Liver (tissue), 9 donors: ENCODE measurements around the gene CELF1. TPM values are rescaled to one million over a fixed set of nuclear protein-coding genes. Genes with fewer than 3 reads are reported as not detected.

Experiments used
- DNase-seq: peaks from one replicate; pipeline ENCODE4 v3.0.0-alpha.2; 2017; ENCODE audit warnings: low spot score
- H3K27ac ChIP-seq, 2 donors: one replicate each; pipeline ENCODE4 v1.7.0; 2013; ENCODE audit warnings: inconsistent platforms in 2 of 2, low read length in 2 of 2, control low read depth in 1 of 2, low read depth in 1 of 2, mild to moderate bottlenecking in 1 of 2
- H3K27me3 ChIP-seq, 4 donors: one replicate each; pipeline versions ENCODE4 v1.6.1 to v1.7.0; 2013; ENCODE audit warnings: low read length in 3 of 4, inconsistent platforms in 1 of 4, mild to moderate bottlenecking in 1 of 4, moderate library complexity in 1 of 4; ENCODE audit not compliant: control insufficient read depth in 4 of 4, insufficient read depth in 4 of 4
- H3K36me3 ChIP-seq, 4 donors: one replicate each; pipeline versions ENCODE4 v1.6.1 to v1.7.0; 2013; ENCODE audit warnings: low read length in 3 of 4, mild to moderate bottlenecking in 3 of 4, low read depth in 1 of 4, moderate library complexity in 1 of 4; ENCODE audit not compliant: control insufficient read depth in 4 of 4, insufficient read depth in 3 of 4
- H3K4me1 ChIP-seq, 4 donors: one replicate each; pipeline versions ENCODE4 v1.6.1 to v1.7.0; 2013; ENCODE audit warnings: low read length in 3 of 4, mild to moderate bottlenecking in 3 of 4, moderate library complexity in 1 of 4; ENCODE audit not compliant: control insufficient read depth in 4 of 4, insufficient read depth in 4 of 4
- H3K4me3 ChIP-seq, 3 donors: one replicate each; pipeline versions ENCODE4 v1.6.1 to v1.7.0; 2013; ENCODE audit warnings: low read length in 3 of 3, control low read depth in 1 of 3, low read depth in 1 of 3, mild to moderate bottlenecking in 1 of 3
- H3K9ac ChIP-seq, 2 donors: one replicate each; pipeline ENCODE4 v1.7.0; 2013; ENCODE audit warnings: low read length in 2 of 2, mild to moderate bottlenecking in 2 of 2, moderate library complexity in 2 of 2, control low read depth in 1 of 2, low read depth in 1 of 2
- H3K9me3 ChIP-seq, 4 donors: one replicate each; pipeline versions ENCODE4 v1.6.1 to v1.7.0; 2013; ENCODE audit warnings: low read length in 3 of 4; ENCODE audit not compliant: control insufficient read depth in 4 of 4
- ATF3 ChIP-seq: IDR thresholded peaks from 2 replicates; pipeline ENCODE4 v1.6.1; 2016; ENCODE audit warnings: antibody characterized with exemption
- CTCF ChIP-seq: fragments of 150-350 bp; IDR thresholded peaks from 2 replicates; pipeline ENCODE4 v1.5.1; 2017; ENCODE audit warnings: improper control_type of control experiment, low read depth, low read length; ENCODE audit not compliant: missing input control
- EGR1 ChIP-seq, 2 donors: IDR thresholded peaks; 2 replicates each; pipeline ENCODE4 v1.6.1; 2016 to 2018; ENCODE audit warnings: antibody characterized with exemption in 2 of 2, low read depth in 2 of 2
- FOXA1 ChIP-seq: IDR thresholded peaks from 2 replicates; pipeline ENCODE4 v1.6.1; 2016; ENCODE audit warnings: antibody characterized with exemption
- FOXA2 ChIP-seq: IDR thresholded peaks from 2 replicates; pipeline ENCODE4 v1.6.1; 2016; ENCODE audit warnings: antibody characterized with exemption
- GABPA ChIP-seq, 2 donors: IDR thresholded peaks in 1 of 2; conservative IDR thresholded peaks in 1 of 2; 2 replicates each; pipeline ENCODE4 v1.6.1; 2016; ENCODE audit warnings: antibody characterized with exemption in 2 of 2, mild to moderate bottlenecking in 1 of 2, moderate library complexity in 1 of 2
- HNF4A ChIP-seq, 2 donors: conservative IDR thresholded peaks; 2 replicates each; pipeline ENCODE4 v1.6.1; 2016; ENCODE audit warnings: antibody characterized with exemption in 2 of 2, mild to moderate bottlenecking in 2 of 2
- HNF4G ChIP-seq: IDR thresholded peaks from 2 replicates; pipeline ENCODE4 v1.6.1; 2016; ENCODE audit warnings: antibody characterized with exemption
- JUND ChIP-seq, 2 donors: IDR thresholded peaks; 2 replicates each; pipeline ENCODE4 v1.6.1; 2016; ENCODE audit warnings: antibody characterized with exemption in 2 of 2
- MAX ChIP-seq: IDR thresholded peaks from 2 replicates; pipeline ENCODE4 v1.6.1; 2016; ENCODE audit warnings: antibody characterized with exemption
- NR2F2 ChIP-seq: IDR thresholded peaks from 2 replicates; pipeline ENCODE4 v1.6.1; 2016; ENCODE audit warnings: antibody characterized with exemption
- RAD21 ChIP-seq, 2 donors: IDR thresholded peaks; 2 replicates each; pipeline ENCODE4 v1.6.1; 2016; ENCODE audit warnings: antibody characterized with exemption in 2 of 2, mild to moderate bottlenecking in 2 of 2
- REST ChIP-seq: IDR thresholded peaks from 2 replicates; pipeline ENCODE4 v1.6.1; 2016; ENCODE audit warnings: antibody characterized with exemption, mild to moderate bottlenecking
- RXRA ChIP-seq, 2 donors: IDR thresholded peaks; 2 replicates each; pipeline ENCODE4 v1.6.1; 2017 to 2018; ENCODE audit warnings: antibody characterized with exemption in 2 of 2, mild to moderate bottlenecking in 1 of 2
- SP1 ChIP-seq: IDR thresholded peaks from 2 replicates; pipeline ENCODE4 v1.6.1; 2018; ENCODE audit warnings: antibody characterized with exemption, mild to moderate bottlenecking
- TAF1 ChIP-seq: conservative IDR thresholded peaks from 2 replicates; pipeline ENCODE4 v1.6.1; 2016; ENCODE audit warnings: antibody characterized with exemption, mild to moderate bottlenecking
- YY1 ChIP-seq: IDR thresholded peaks from 2 replicates; pipeline ENCODE4 v1.6.1; 2016; ENCODE audit warnings: antibody characterized with exemption, mild to moderate bottlenecking
- ZBTB33 ChIP-seq: IDR thresholded peaks from 2 replicates; pipeline ENCODE4 v1.6.1; 2016; ENCODE audit warnings: antibody characterized with exemption
- WGBS: extraction: QIAGEN DNeasy Blood & Tissue Kit; methylation state at CpG from one replicate; pipeline ENCODE4 v1.1.7; 2013; 5-methylcytosine and 5-hydroxymethylcytosine counted together
- polyA plus RNA-seq, 2 donors: library from polyadenylated mRNA; stranded (reverse) in 1 of 2; unstranded in 1 of 2; fragments of 200-250 nt in 1 of 2; fragments of >200 nt in 1 of 2; fragmentation: Nextera tagmentation in 1 of 2; extraction: Ambion mirVana in 1 of 2; gene quantifications; one replicate each; pipeline versions ENCODE4 v1.2.1 to v1.2.3, GENCODE V29; 2013 to 2015
- total RNA-seq, 2 donors: library from RNA; depleted of rRNA; stranded (reverse); fragments of >200 nt; gene quantifications; one replicate each; pipeline ENCODE4 v1.2.3, GENCODE V29; 2014
- donor health status: healthy.
- donor health status: healthy.
- donor health status: healthy.
- donor health status: healthy.
- donor health status: healthy.

CELF1 gene
- total and polyA plus RNA-seq, 4 donors = 23.5 to 139 (median 60.3) TPM

GRCh38 chr11:47516984-47517853 is 35.7 kb downstream of the CELF1 start:
- H3K4me3 ChIP-seq = no peak overlapping the region
- TF ChIP-seq HNF4A (conservative IDR thresholded peaks at IDR 0.05) (peak in 1 of 2 donors; percentile 2), CTCF (no peak), HNF4G (no peak)
- no peak overlapping the region for H3K9ac ChIP-seq
- H3K36me3 ChIP-seq = no peaks in the 10 kb centered on the region
- peaks cover 16 to 53% (median 30%) of the 10 kb centered on the region in 4 donors for H3K4me1 ChIP-seq
- 45% methylated on average over 10 of the region's 10 CpGs for WGBS
- no peak for DNase-seq
- no peaks in the 10 kb centered on the region for H3K27me3 ChIP-seq
- no peak overlapping the region for H3K27ac ChIP-seq
- no peaks in the 10 kb centered on the region for H3K9me3 ChIP-seq

- no peak overlapping the region for H3K27ac ChIP-seq
- H3K4me3 ChIP-seq = no peak overlapping the region
- H3K9me3 ChIP-seq = no peaks in the 10 kb centered on the region
- WGBS = 83% methylated on average over 3 of the region's 3 CpGs
- H3K4me1 ChIP-seq = peaks cover 18 to 52% (median 30%) of the 10 kb centered on the region in 4 donors
- H3K36me3 ChIP-seq = no peaks in the 10 kb centered on the region
- DNase-seq = no peak
- TF ChIP-seq EGR1 (IDR thresholded peaks at IDR 0.05; ENCODE audit: low read depth in 2 of 2) (no peak), HNF4G (no peak), YY1 (no peak), CTCF (no peak), RAD21 (IDR thresholded peaks at IDR 0.05) (no peak), TAF1 (no peak), FOXA1 (no peak), JUND (IDR thresholded peaks at IDR 0.05) (no peak), MAX (no peak), SP1 (no peak), NR2F2 (no peak), FOXA2 (no peak), REST (no peak), HNF4A (conservative IDR thresholded peaks at IDR 0.05) (no peak), ZBTB33 (no peak), GABPA (IDR thresholded peaks at IDR 0.05 in 1 of 2, conservative IDR thresholded peaks at IDR 0.05 in 1 of 2) (no peak), ATF3 (no peak), RXRA (IDR thresholded peaks at IDR 0.05) (no peak)
- no peak overlapping the region for H3K9ac ChIP-seq
- no peaks in the 10 kb centered on the region for H3K27me3 ChIP-seq
Measured at GRCh38 chr11:47516155-47516554, 36.8 kb downstream of the CELF1 start.
